ENCODE data around the gene ALB. TPM values are rescaled to one million over a fixed set of nuclear protein-coding genes. Genes with fewer than 3 reads are reported as not detected.

Gene ALB
- polyA plus RNA-seq, 3 donors from 2014 or later, result not detected

DNA sequence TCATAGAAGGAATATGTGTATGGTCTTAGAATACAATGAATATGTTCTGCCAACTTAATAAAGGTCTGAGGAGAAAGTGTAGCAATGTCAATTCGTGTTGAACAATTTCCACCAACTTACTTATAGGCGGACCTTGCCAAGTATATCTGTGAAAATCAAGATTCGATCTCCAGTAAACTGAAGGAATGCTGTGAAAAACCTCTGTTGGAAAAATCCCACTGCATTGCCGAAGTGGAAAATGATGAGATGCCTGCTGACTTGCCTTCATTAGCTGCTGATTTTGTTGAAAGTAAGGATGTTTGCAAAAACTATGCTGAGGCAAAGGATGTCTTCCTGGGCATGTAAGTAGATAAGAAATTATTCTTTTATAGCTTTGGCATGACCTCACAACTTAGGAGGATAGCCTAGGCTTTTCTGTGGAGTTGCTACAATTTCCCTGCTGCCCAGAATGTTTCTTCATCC lies 9.2 kb downstream of the ALB start:
- no peak for DNase-seq
- Mint-ChIP-seq H3K9me3 (no peaks in the 10 kb centered on the region), H3K4me1 (no peaks in the 10 kb centered on the region), H3K4me3 (no peak overlapping the region), H3K36me3 (no peaks in the 10 kb centered on the region), H3K27me3 (ENCODE audit: low read depth in 3 of 3) (no peaks in the 10 kb centered on the region), H3K27ac (no peak overlapping the region)

GRCh38 chr4:73414936-73415271 lies 10.8 kb downstream of the ALB start:
- DNase-seq, result no peak
- H3K4me3 Mint-ChIP-seq, result no peak overlapping the region
- peaks cover 0 to 2% (median 0%) of the 10 kb centered on the region in 3 donors for H3K27me3 Mint-ChIP-seq (ENCODE audit: low read depth in 3 of 3)
- no peaks in the 10 kb centered on the region for H3K4me1 Mint-ChIP-seq
- no peak overlapping the region for H3K27ac Mint-ChIP-seq
- H3K9me3 Mint-ChIP-seq, result peaks cover 0 to 2% (median 0%) of the 10 kb centered on the region in 6 donors
- no peaks in the 10 kb centered on the region for H3K36me3 Mint-ChIP-seq

DNA sequence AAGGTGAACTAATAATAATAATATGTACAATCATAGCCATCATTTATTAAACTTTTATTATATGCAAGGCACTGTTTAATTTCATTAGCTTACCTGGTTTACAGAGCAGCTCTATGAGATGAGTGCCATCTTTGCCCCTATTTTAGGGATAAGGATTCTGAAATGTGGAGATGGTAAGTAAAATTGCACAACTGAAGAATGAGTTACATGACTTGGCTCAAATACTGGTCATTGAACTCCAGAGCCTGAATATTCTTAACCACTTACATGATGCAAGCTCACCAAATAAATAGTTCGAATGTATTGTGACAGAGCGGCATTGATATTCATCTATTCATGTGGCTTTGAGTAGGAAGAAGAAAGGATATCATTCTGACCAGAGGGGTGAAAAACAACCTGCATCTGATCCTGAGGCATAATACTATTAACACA lies 11.7 kb downstream of the ALB start:
- Mint-ChIP-seq H3K27ac (no peak overlapping the region), H3K4me1 (no peaks in the 10 kb centered on the region), H3K4me3 (no peak overlapping the region), H3K27me3 (ENCODE audit: low read depth in 3 of 3) (peaks cover 0 to 2% (median 0%) of the 10 kb centered on the region in 3 donors), H3K9me3 (peaks cover 0 to 2% (median 0%) of the 10 kb centered on the region in 6 donors), H3K36me3 (no peaks in the 10 kb centered on the region)
- no peak for DNase-seq

GRCh38 chr4:73416423-73417087 lies 12.5 kb downstream of the ALB start:
- Mint-ChIP-seq H3K27ac (no peak overlapping the region), H3K4me3 (no peak overlapping the region), H3K9me3 (peaks cover 0 to 2% (median 0%) of the 10 kb centered on the region in 6 donors), H3K4me1 (no peaks in the 10 kb centered on the region), H3K36me3 (no peaks in the 10 kb centered on the region), H3K27me3 (ENCODE audit: low read depth in 3 of 3) (peaks cover 0 to 2% (median 0%) of the 10 kb centered on the region in 3 donors)
- no peak for DNase-seq

- H3K27me3 Mint-ChIP-seq (ENCODE audit: low read depth in 3 of 3), result peaks cover 0 to 4% (median 0%) of the 10 kb centered on the region in 3 donors
- no peaks in the 10 kb centered on the region for H3K36me3 Mint-ChIP-seq
- no peaks in the 10 kb centered on the region for H3K4me1 Mint-ChIP-seq
- no peak overlapping the region for H3K4me3 Mint-ChIP-seq
- peaks cover 0 to 2% (median 0%) of the 10 kb centered on the region in 6 donors for H3K9me3 Mint-ChIP-seq
- no peak overlapping the region for H3K27ac Mint-ChIP-seq
- DNase-seq, result no peak
These were observed 13.3 kb downstream of the ALB start for GRCh38 chr4:73417342-73417741.

DNA sequence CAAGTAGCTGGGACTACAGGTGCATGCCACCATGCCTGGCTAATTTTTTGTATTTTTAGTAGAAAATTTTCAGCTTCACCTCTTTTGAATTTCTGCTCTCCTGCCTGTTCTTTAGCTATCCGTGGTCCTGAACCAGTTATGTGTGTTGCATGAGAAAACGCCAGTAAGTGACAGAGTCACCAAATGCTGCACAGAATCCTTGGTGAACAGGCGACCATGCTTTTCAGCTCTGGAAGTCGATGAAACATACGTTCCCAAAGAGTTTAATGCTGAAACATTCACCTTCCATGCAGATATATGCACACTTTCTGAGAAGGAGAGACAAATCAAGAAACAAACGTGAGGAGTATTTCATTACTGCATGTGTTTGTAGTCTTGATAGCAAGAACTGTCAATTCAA lies 13.9 kb downstream of the ALB start:
- Mint-ChIP-seq H3K9me3 (peaks cover 0 to 2% (median 0%) of the 10 kb centered on the region in 6 donors), H3K4me1 (no peaks in the 10 kb centered on the region), H3K27ac (no peak overlapping the region), H3K27me3 (ENCODE audit: low read depth in 3 of 3) (peaks cover 0 to 4% (median 0%) of the 10 kb centered on the region in 3 donors), H3K4me3 (no peak overlapping the region), H3K36me3 (no peaks in the 10 kb centered on the region)
- DNase-seq, result no peak

DNA sequence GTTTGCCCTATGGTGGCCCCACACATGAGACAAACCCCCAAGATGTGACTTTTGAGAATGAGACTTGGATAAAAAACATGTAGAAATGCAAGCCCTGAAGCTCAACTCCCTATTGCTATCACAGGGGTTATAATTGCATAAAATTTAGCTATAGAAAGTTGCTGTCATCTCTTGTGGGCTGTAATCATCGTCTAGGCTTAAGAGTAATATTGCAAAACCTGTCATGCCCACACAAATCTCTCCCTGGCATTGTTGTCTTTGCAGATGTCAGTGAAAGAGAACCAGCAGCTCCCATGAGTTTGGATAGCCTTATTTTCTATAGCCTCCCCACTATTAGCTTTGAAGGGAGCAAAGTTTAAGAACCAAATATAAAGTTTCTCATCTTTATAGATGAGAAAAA lies 14.6 kb downstream of the ALB start:
- no peak for DNase-seq
- Mint-ChIP-seq H3K4me3 (no peak overlapping the region), H3K27ac (no peak overlapping the region), H3K9me3 (peaks cover 0 to 5% (median 0%) of the 10 kb centered on the region in 6 donors), H3K4me1 (no peaks in the 10 kb centered on the region), H3K36me3 (no peaks in the 10 kb centered on the region), H3K27me3 (ENCODE audit: low read depth in 3 of 3) (peaks cover 0 to 4% (median 0%) of the 10 kb centered on the region in 3 donors)

DNA sequence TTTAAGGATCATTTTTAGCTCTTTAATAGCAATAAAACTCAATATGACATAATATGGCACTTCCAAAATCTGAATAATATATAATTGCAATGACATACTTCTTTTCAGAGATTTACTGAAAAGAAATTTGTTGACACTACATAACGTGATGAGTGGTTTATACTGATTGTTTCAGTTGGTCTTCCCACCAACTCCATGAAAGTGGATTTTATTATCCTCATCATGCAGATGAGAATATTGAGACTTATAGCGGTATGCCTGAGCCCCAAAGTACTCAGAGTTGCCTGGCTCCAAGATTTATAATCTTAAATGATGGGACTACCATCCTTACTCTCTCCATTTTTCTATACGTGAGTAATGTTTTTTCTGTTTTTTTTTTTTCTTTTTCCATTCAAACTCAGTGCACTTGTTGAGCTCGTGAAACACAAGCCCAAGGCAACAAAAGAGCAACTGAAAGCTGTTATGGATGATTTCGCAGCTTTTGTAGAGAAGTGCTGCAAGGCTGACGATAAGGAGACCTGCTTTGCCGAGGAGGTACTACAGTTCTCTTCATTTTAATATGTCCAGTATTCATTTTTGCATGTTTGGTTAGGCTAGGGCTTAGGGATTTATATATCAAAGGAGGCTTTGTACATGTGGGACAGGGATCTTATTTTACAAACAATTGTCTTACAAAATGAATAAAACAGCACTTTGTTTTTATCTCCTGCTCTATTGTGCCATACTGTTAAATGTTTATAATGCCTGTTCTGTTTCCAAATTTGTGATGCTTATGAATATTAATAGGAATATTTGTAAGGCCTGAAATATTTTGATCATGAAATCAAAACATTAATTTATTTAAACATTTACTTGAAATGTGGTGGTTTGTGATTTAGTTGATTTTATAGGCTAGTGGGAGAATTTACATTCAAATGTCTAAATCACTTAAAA lies 15.3 kb downstream of the ALB start:
- no peaks in the 10 kb centered on the region for H3K36me3 Mint-ChIP-seq
- H3K4me1 Mint-ChIP-seq, result no peaks in the 10 kb centered on the region
- DNase-seq, result no peak
- peaks cover 0 to 5% (median 0%) of the 10 kb centered on the region in 6 donors for H3K9me3 Mint-ChIP-seq
- peaks cover 0 to 4% (median 0%) of the 10 kb centered on the region in 3 donors for H3K27me3 Mint-ChIP-seq (ENCODE audit: low read depth in 3 of 3)
- no peak overlapping the region for H3K27ac Mint-ChIP-seq
- H3K4me3 Mint-ChIP-seq, result no peak overlapping the region

DNA sequence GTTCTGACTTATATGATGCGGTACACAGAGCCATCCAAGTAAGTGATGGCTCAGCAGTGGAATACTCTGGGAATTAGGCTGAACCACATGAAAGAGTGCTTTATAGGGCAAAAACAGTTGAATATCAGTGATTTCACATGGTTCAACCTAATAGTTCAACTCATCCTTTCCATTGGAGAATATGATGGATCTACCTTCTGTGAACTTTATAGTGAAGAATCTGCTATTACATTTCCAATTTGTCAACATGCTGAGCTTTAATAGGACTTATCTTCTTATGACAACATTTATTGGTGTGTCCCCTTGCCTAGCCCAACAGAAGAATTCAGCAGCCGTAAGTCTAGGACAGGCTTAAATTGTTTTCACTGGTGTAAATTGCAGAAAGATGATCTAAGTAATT lies 16.5 kb downstream of the ALB start:
- H3K4me1 Mint-ChIP-seq, result no peaks in the 10 kb centered on the region
- H3K4me3 Mint-ChIP-seq, result no peak overlapping the region
- peaks cover 0 to 5% (median 0%) of the 10 kb centered on the region in 6 donors for H3K9me3 Mint-ChIP-seq
- no peak for DNase-seq
- no peak overlapping the region for H3K27ac Mint-ChIP-seq
- H3K27me3 Mint-ChIP-seq (ENCODE audit: low read depth in 3 of 3), result peaks cover 0 to 4% (median 0%) of the 10 kb centered on the region in 3 donors
- no peaks in the 10 kb centered on the region for H3K36me3 Mint-ChIP-seq

DNA sequence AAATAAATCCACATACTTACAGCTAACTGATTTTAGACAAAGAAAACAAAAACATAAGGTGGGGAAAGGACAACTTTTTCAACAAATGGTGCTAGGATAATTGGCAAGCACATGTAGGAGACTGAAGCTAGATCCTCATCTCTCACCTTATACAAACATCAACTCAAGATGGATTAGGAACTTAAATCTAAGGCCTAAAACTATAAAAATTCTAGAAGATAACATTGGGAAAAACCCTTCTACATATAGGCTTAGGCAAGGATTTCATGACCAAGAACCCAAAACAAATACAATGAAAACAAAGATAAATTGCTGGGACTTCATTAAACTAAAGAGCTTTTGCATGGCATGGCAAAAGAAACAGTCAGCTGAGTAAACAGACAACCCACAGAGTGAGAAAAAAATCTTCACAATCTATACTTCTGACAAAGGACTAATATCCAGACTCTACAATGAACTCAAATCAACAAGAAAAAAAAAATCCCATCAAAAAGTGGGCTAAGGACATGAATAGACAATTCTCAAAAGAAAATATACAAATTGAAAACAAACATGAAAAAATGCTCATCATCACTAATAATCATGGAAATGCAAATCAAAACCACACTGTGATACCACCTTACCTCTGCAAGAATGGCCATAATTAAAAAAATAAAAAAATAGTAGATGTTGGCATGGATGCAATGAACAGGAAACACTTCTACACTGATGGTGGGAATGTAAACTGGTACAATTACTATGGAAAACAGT lies 17.8 kb downstream of the ALB start:
- peaks cover 0 to 9% (median 0%) of the 10 kb centered on the region in 6 donors for H3K9me3 Mint-ChIP-seq
- no peaks in the 10 kb centered on the region for H3K36me3 Mint-ChIP-seq
- no peak overlapping the region for H3K4me3 Mint-ChIP-seq
- H3K4me1 Mint-ChIP-seq, result no peaks in the 10 kb centered on the region
- H3K27ac Mint-ChIP-seq, result no peak overlapping the region
- peaks cover 0 to 4% (median 0%) of the 10 kb centered on the region in 3 donors for H3K27me3 Mint-ChIP-seq (ENCODE audit: low read depth in 3 of 3)
- no peak for DNase-seq

DNA sequence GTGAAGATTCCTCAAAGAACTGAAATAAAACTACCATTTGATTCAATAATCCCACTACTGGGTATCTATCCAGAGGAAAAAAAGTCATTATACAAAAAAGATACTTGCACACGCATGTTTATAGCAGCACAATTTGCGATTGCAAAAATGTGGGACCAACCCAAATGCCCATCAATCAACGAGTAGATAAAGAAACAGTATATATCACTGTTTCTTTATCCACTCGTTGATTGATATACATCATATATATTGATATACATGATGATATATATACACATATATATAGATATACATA lies 18.3 kb downstream of the ALB start:
- Mint-ChIP-seq H3K36me3 (no peaks in the 10 kb centered on the region), H3K9me3 (peaks cover 0 to 9% (median 0%) of the 10 kb centered on the region in 6 donors), H3K4me3 (no peak overlapping the region), H3K27me3 (ENCODE audit: low read depth in 3 of 3) (peaks cover 0 to 4% (median 0%) of the 10 kb centered on the region in 3 donors), H3K27ac (no peak overlapping the region), H3K4me1 (no peaks in the 10 kb centered on the region)
- DNase-seq, result no peak

DNA sequence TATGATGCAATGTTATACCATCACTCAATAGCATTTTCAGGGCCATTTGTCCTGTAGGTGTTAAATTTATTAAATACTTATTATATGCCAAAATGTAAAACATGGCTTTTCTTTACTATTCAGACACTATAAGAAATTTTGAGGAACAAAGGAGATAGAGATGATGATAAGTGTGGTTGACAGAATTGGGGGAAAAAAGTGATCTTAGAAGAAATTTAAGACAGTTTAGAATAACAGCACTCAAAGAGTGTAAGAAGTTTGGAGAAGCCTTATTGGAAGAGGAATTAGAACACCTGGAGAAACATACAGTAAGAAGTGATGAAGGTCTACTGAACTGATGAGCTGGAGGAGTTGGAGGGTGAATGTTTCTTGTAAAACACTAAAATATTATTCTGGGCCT lies 19.1 kb downstream of the ALB start:
- Mint-ChIP-seq H3K36me3 (no peaks in the 10 kb centered on the region), H3K9me3 (peaks cover 0 to 9% (median 0%) of the 10 kb centered on the region in 6 donors), H3K27ac (no peak overlapping the region), H3K27me3 (ENCODE audit: low read depth in 3 of 3) (peaks cover 0 to 4% (median 0%) of the 10 kb centered on the region in 3 donors), H3K4me1 (no peaks in the 10 kb centered on the region), H3K4me3 (no peak overlapping the region)
- DNase-seq, result no peak

GRCh38 chr4:73426666-73427065 lies 22.6 kb downstream of the ALB start:
- peaks cover 0 to 2% (median 0%) of the 10 kb centered on the region in 3 donors for H3K27me3 Mint-ChIP-seq (ENCODE audit: low read depth in 3 of 3)
- no peak overlapping the region for H3K4me3 Mint-ChIP-seq
- no peaks in the 10 kb centered on the region for H3K36me3 Mint-ChIP-seq
- DNase-seq, result no peak
- peaks cover 0 to 7% (median 0%) of the 10 kb centered on the region in 6 donors for H3K9me3 Mint-ChIP-seq
- no peak overlapping the region for H3K27ac Mint-ChIP-seq
- H3K4me1 Mint-ChIP-seq, result no peaks in the 10 kb centered on the region

DNA sequence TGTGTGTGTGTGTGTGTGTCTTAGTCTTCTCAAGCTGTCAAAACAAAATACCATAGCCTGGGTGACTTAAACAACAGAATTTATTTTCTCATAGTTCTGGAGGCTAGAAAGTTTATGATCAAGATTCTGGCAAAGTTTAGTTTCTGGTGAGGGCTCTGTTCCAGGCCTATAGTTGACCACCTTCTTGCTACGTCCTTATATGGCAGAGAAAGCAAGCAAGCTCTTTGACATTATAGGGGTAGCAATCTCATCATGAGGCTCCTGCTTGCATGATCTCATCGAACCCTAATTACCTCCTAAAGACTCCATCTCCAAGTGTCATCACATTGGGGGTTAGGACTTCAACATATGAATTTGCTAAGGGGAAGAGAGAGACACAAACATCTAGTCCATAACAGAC lies 25.0 kb downstream of the ALB start:
- H3K27me3 Mint-ChIP-seq (ENCODE audit: low read depth in 3 of 3), result no peaks in the 10 kb centered on the region
- DNase-seq, result no peak
- H3K9me3 Mint-ChIP-seq, result peaks cover 0 to 4% (median 0%) of the 10 kb centered on the region in 6 donors
- no peak overlapping the region for H3K4me3 Mint-ChIP-seq
- no peaks in the 10 kb centered on the region for H3K4me1 Mint-ChIP-seq
- no peak overlapping the region for H3K27ac Mint-ChIP-seq
- H3K36me3 Mint-ChIP-seq, result no peaks in the 10 kb centered on the region

Measured in immature natural killer cell (primary cell).